H1 (cell line): ENCODE data around the gene RASL11B. TPM values are rescaled to one million over a fixed set of nuclear protein-coding genes. Genes with fewer than 3 reads are reported as not detected.

Experiments used
- ASH2L ChIP-seq: fragments of 200-600, 300-600 bp; sonication (generic); IDR thresholded peaks from one replicate; pipeline ENCODE4 v1.7.1; 2017; ENCODE audit warnings: low read length
- YY1 ChIP-seq: IDR thresholded peaks from 2 replicates; pipeline ENCODE4 v1.6.1; 2011; ENCODE audit warnings: low read depth, mild to moderate bottlenecking, low read length
- polyA plus RNA-seq, 7 experiments: library from polyadenylated mRNA; depleted of rRNA in 3 of 7; stranded (reverse) in 5 of 7; unstranded in 2 of 7; fragments of >200 nt in 5 of 7; fragments of 200-250 nt in 2 of 7; gene quantifications; 1 replicate in 5 of 7; 2 replicates in 1 of 7; 4 replicates in 1 of 7; pipeline versions ENCODE4 v1.2.1 to v1.2.3, GENCODE V29; 2011 to 2013; ENCODE audit warnings: missing spikeins in 2 of 7, mixed read lengths in 2 of 7
- total RNA-seq: library from RNA; stranded (reverse); fragmentation: NEBNext Ultra II Directional; extraction: Animal tissue kit (Norgen Biotek cat#: 25700); gene quantifications from 2 replicates; pipeline ENCODE4 v1.2.1, GENCODE V29; 2021
- TF ChIP-seq, protein P1 (sequence below): IDR thresholded peaks from 2 replicates; pipeline ENCODE4 v1.6.1; 2011; ENCODE audit warnings: low read length, improper control_type of control experiment

Gene RASL11B
- total and polyA plus RNA-seq, 2 of the 8 experiments (the other 6 are each of a cell fraction or from before 2014, with no cell fraction given): 49.8 to 75.5 TPM

DNA sequence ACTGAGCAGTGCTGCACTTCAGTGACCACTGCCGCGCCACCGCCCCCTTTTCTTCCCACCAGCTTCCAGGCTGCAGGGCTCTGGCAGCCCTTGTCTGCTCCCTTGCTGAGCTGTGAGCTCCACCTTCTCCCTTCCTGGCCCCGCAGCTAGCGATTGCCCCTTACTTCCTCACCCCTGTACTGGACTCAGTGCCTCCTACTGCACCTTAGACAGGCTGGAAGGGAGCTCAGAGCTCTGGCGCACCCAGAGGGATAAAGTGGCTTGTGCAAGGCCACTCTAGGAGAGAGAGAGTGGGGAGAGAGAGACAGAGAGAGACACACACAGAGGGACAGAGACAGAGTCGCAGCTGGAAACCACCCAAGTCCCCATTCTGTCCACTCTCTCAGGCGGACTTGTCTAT is 6.0 kb downstream of the RASL11B start (continued):
- TF ChIP-seq ASH2L (no peak), YY1 (no peak)
- TF ChIP-seq, protein P1, sequence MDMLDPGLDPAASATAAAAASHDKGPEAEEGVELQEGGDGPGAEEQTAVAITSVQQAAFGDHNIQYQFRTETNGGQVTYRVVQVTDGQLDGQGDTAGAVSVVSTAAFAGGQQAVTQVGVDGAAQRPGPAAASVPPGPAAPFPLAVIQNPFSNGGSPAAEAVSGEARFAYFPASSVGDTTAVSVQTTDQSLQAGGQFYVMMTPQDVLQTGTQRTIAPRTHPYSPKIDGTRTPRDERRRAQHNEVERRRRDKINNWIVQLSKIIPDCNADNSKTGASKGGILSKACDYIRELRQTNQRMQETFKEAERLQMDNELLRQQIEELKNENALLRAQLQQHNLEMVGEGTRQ: no peak
- TF ChIP-seq, all 59 proteins: peak for 4
